Stimulated activated CD4-positive, alpha-beta T cell treated with anti-CD3 and anti-CD28 coated beads, Interleukin-2, amount 100 ng/mL, for 4 hours (primary cell): ENCODE measurements around the gene TAF12.
"Not testable (repeated sequence)": the region's sequence is repeated elsewhere in the genome, so short reads cannot be mapped to it uniquely, and the experiment has no call there.

ENCODE experiments used
- DNase-seq: peaks from one replicate; pipeline ENCODE4 v3.0.0-alpha.2; 2020; ENCODE audit warnings: low read depth

Gene TAF12

GRCh38 chr1:28642847-28643635 is at the start of gene TAF12:
TAF12 (minus strand) TSS chr1:28643067; CDS start chr1:28622081, 20,986 bp downstream.
- peak; percentile 86 for DNase-seq

- DNase-seq: not testable (repeated sequence)
Measured at GRCh38 chr1:28691627-28692026, 48.8 kb upstream of the TAF12 start.

GRCh38 chr1:28684937-28685336 is 42.1 kb upstream of the TAF12 start:
- no peak for DNase-seq

GRCh38 chr1:28682840-28683239 is 40.0 kb upstream of the TAF12 start:
- DNase-seq: no peak

- DNase-seq: no peak
Measured at GRCh38 chr1:28680151-28680550, 37.3 kb upstream of the TAF12 start.

GRCh38 chr1:28675924-28676257 is 33.0 kb upstream of the TAF12 start:
- no peak for DNase-seq

- not testable (repeated sequence) for DNase-seq
Measured at GRCh38 chr1:28672971-28673370, 30.1 kb upstream of the TAF12 start.

GRCh38 chr1:28671254-28671780 is 28.4 kb upstream of the TAF12 start:
- DNase-seq: no peak

- DNase-seq: no peak
Measured at GRCh38 chr1:28668956-28669723, 26.3 kb upstream of the TAF12 start.

- peak; percentile 79 for DNase-seq
Measured at GRCh38 chr1:28668191-28668955, 25.5 kb upstream of the TAF12 start, which contains the start of gene GMEB1. GMEB1 (plus strand) TSS chr1:28668784; CDS start chr1:28683613, 14,829 bp downstream.

- DNase-seq: no peak
Measured at GRCh38 chr1:28666806-28667205, 23.9 kb upstream of the TAF12 start.

- DNase-seq: no peak
Measured at GRCh38 chr1:28663871-28664470, 21.1 kb upstream of the TAF12 start.

- DNase-seq: no peak
Measured at GRCh38 chr1:28656335-28656734, 13.5 kb upstream of the TAF12 start.

- not testable (repeated sequence) for DNase-seq
Measured at GRCh38 chr1:28655448-28656311, 12.8 kb upstream of the TAF12 start.

GRCh38 chr1:28653870-28654269 is 11.0 kb upstream of the TAF12 start:
- not testable (repeated sequence) for DNase-seq

- not testable (repeated sequence) for DNase-seq
Measured at GRCh38 chr1:28653063-28653462, 10.2 kb upstream of the TAF12 start.

- peak; percentile 81 for DNase-seq
Measured at GRCh38 chr1:28648474-28649198, 5.8 kb upstream of the TAF12 start, which contains the start of gene RNU11. RNU11 (plus strand) TSS chr1:28648600.

GRCh38 chr1:28648008-28648473 is 5.2 kb upstream of the TAF12 start:
- DNase-seq: peak; percentile 83

- DNase-seq: no peak
Measured at GRCh38 chr1:28646040-28646439, 3.2 kb upstream of the TAF12 start.

GRCh38 chr1:28645406-28645805 is 2.5 kb upstream of the TAF12 start:
- DNase-seq: not testable (repeated sequence)
